ENCODE results near the gene HBEGF. TPM values are rescaled to one million over a fixed set of nuclear protein-coding genes. Genes with fewer than 3 reads are reported as not detected.
A peak's percentile ranks its signal among the peaks of the same experiment; 100 is the strongest.

Gene HBEGF
- total RNA-seq, 2 donors from 2014 or later, result 3.2 to 7.3 TPM

DNA sequence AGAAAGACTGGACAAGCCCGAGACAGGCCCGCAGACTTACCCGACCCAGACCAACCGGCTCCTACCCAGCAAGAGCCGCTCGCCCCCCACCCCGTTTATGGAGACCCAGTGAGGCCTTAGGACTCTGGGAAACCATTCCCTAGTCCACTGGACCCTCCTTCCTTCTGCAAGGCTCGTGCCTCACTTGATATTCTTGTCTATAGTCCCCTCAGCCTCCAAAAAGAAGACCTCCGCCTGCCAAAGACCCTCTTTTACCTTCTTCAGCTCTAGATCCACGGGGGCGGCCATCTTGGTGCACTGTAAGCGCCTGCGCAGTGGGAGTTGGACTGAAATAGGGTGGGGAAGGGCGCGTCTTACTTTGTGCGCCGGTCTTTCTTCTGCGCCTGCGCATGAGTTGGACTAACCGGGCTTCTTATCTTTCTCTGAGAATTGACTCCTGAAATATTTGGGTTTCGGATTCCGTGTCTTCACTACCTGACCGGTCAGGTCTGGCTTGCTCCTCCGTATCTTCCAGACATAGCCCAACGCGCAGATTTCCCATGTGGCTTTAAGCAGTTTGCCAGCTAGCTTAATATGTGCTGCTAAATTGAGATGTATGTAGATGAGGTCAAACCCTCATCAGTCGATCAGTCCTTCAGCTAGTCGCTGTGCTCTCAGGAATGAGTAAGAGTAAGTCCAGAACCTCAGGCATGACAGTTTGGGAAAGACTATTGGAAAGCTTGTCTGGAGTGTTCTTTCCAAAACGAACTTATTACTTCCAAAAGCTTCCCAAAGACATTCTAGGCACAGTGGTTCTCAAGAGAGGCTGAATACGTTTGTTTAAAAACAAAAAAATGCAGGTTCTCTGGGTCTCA, 43.4 kb downstream of the HBEGF start, which contains the start of gene PFDN1:
PFDN1 (minus strand) TSS at position 316 of the 854 bp plus-strand sequence; CDS start at position 288, 28 bp downstream.
- H3K4me3 Mint-ChIP-seq, result peak within 1 kb of the TSS; percentile 99
- no peaks in the 10 kb centered on the region for H3K9me3 ChIP-seq (ENCODE audit: control insufficient read depth, low read length, poor library complexity, severe bottlenecking)
- H3K4me1 Mint-ChIP-seq, result peaks cover 17% of the 10 kb centered on the region
- peaks cover 11% of the 10 kb centered on the region for H3K27me3 Mint-ChIP-seq
- peak; percentile 99 for ATAC-seq
- DNase-seq, result peak; percentile 83 to 85 (median 85)
- peaks cover 6% of the 10 kb centered on the region for H3K36me3 Mint-ChIP-seq (ENCODE audit: low read depth)
- H3K27ac Mint-ChIP-seq, result peak within 1 kb of the TSS; percentile 98

DNA sequence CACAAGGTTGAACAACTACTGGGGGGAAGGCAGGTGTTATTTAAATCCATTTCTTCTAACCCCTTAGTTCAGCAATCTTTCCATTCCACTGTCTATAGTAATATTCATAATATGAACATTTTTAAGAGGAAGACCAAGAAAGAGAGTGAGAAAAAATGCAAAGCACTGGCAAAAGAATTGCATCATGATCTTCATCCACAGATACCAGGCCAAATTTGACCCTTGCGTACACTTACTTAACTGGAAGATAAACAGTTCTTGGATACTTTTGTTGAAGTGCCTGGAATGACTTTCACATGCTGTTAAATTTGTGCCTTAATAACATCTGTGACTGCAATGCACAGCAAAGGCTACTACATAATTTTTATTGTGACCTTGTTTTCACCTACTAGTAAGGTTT, 45.3 kb downstream of the HBEGF start:
- Mint-ChIP-seq H3K4me3 (no peak overlapping the region), H3K27me3 (peaks cover 6% of the 10 kb centered on the region), H3K4me1 (peaks cover 29% of the 10 kb centered on the region), H3K27ac (no peak overlapping the region), H3K36me3 (ENCODE audit: low read depth) (peaks cover 9% of the 10 kb centered on the region)
- no peak for DNase-seq
- no peak for ATAC-seq
- H3K9me3 ChIP-seq (ENCODE audit: control insufficient read depth, low read length, poor library complexity, severe bottlenecking), result no peaks in the 10 kb centered on the region

DNA sequence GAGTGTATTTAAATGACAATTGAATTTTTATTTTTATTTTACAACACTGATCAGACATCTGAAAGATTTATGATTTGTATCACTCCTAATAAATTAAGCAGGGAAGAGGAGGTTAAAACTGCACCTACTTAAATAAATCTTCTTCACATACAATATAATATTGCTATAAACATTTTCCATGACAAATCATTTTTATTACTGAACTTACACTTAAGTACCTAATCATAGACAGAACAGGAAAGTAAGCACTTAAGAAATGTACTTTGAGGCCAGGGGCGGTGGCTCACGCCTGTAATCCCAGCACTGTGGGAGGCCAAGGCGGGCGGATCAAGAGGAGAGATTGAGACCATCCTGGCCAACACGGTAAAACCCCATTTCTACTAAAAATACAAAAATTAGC, 47.3 kb downstream of the HBEGF start:
- H3K9me3 ChIP-seq (ENCODE audit: control insufficient read depth, low read length, poor library complexity, severe bottlenecking), result no peaks in the 10 kb centered on the region
- H3K4me3 Mint-ChIP-seq, result no peak overlapping the region
- H3K27ac Mint-ChIP-seq, result no peak overlapping the region
- ATAC-seq, result no peak
- no peak for DNase-seq
- H3K27me3 Mint-ChIP-seq, result no peaks in the 10 kb centered on the region
- H3K4me1 Mint-ChIP-seq, result peaks cover 38% of the 10 kb centered on the region
- H3K36me3 Mint-ChIP-seq (ENCODE audit: low read depth), result peaks cover 9% of the 10 kb centered on the region

DNA sequence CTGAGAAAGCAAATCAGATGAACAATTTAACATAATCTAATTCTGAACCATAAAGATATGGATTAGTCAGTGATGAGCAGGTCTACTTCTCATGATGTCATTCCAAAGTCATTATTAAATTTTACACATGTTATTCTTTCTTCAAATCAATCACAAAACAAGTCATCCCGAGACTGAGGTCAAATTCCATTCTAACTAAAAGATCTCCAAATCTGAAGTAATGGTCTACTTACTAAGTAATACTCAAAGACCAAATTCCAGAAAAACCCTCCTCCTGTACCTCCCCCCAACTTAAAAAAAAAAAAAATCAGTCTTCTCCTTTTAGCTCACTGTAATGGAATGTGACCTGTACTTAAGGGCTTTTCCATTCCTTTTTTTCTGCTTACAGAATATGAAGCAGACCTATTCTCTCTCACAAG, 48.2 kb downstream of the HBEGF start:
- Mint-ChIP-seq H3K36me3 (ENCODE audit: low read depth) (peaks cover 9% of the 10 kb centered on the region), H3K27me3 (no peaks in the 10 kb centered on the region)
- ATAC-seq, result no peak

DNA sequence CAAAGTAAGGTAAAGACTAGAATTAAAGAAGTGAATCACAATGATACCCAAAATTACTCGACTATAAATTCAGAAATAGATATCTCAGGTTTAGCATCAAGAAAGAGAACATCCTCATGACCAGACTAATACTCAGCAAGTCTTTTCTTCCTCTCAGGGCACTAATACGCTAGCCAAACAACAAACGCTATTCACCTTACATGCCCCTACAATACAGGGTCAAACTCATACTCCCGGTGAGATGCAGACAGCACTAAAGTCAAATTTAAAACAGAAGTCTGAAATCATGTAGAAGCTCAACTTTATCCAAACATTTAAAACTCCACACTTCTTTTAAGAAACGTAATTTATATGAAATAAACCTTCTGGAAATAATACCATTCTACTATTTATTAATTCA, 49.1 kb downstream of the HBEGF start:
- Mint-ChIP-seq H3K4me3 (no peak overlapping the region), H3K36me3 (ENCODE audit: low read depth) (peaks cover 5% of the 10 kb centered on the region), H3K27ac (no peak overlapping the region), H3K4me1 (peaks cover 38% of the 10 kb centered on the region), H3K27me3 (no peaks in the 10 kb centered on the region)
- DNase-seq (no peak), ATAC-seq (no peak)
- no peaks in the 10 kb centered on the region for H3K9me3 ChIP-seq (ENCODE audit: control insufficient read depth, low read length, poor library complexity, severe bottlenecking)

More for the DNA sequence above, 48.2 kb downstream of the HBEGF start:
- peak overlapping the region; percentile 1 for H3K27ac Mint-ChIP-seq
- no peak for DNase-seq
- no peaks in the 10 kb centered on the region for H3K9me3 ChIP-seq (ENCODE audit: control insufficient read depth, low read length, poor library complexity, severe bottlenecking)
- peaks cover 40% of the 10 kb centered on the region for H3K4me1 Mint-ChIP-seq
- H3K4me3 Mint-ChIP-seq, result no peak overlapping the region

DNA sequence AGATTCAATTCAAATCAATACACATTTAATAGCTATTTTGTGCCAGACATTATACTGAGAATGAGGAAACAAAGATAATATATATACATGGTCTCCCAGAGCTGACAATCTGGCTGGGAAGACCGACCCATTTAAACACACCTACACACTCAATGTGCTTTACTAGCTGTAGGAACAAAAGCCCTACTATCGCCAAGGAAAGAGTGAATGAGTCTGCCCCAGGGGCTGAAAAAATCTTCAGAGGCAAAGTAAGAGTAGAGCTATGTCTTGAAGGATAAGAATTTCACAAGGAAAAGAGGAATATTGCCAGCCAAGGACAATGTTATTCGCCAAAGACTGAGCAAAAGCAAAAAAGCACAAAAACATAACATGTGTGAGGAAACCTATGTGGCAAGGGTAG, 50.1 kb downstream of the HBEGF start:
- Mint-ChIP-seq H3K4me1 (peaks cover 37% of the 10 kb centered on the region), H3K4me3 (no peak overlapping the region), H3K27ac (no peak overlapping the region), H3K36me3 (ENCODE audit: low read depth) (peaks cover 8% of the 10 kb centered on the region), H3K27me3 (no peaks in the 10 kb centered on the region)
- DNase-seq (no peak), ATAC-seq (no peak)
- H3K9me3 ChIP-seq (ENCODE audit: control insufficient read depth, low read length, poor library complexity, severe bottlenecking), result no peaks in the 10 kb centered on the region

DNA sequence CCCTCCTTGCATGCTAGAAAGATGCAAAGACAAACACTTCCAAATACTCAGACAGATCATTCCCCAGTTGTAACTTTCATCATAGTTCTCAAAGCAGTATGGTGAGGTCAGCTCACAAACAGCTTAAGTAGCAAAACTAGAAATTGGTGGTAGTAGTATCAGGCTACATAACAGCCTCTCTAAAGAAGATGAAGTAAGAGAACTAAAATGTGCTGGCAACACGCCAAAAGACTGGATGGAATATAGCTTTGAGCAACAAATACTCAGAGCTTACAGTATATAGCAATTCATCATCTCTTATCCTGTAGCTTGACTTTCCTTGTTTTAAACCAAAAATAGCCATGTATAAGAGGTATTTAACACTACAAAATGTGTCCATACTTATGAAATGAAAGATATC, 51.0 kb downstream of the HBEGF start:
- ATAC-seq (no peak), DNase-seq (no peak)
- peaks cover 43% of the 10 kb centered on the region for H3K4me1 Mint-ChIP-seq
- peaks cover 10% of the 10 kb centered on the region for H3K36me3 Mint-ChIP-seq (ENCODE audit: low read depth)
- H3K27me3 Mint-ChIP-seq, result no peaks in the 10 kb centered on the region
- peak overlapping the region; percentile 9 for H3K4me3 Mint-ChIP-seq
- peak overlapping the region; percentile 8 for H3K27ac Mint-ChIP-seq
- no peaks in the 10 kb centered on the region for H3K9me3 ChIP-seq (ENCODE audit: control insufficient read depth, low read length, poor library complexity, severe bottlenecking)

DNA sequence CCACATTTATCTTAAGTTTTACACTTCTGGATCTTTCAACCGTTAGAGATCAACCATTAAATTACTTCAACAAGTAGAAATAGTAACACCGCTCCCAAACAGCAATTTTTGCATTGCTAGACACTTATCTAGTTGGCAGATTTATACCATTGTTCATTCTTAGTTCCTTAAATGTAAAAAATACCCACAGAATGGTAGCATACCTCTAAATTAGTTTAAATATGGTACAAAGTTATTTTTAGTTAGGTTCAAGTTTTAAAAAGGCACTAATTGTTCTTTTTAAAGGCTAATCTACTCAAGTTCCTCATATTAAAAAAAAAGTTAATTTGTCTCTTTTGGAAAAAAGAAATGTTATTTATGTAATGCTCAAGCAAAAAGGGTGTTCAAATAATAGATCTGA, 51.6 kb downstream of the HBEGF start:
- Mint-ChIP-seq H3K4me1 (peaks cover 43% of the 10 kb centered on the region), H3K27me3 (no peaks in the 10 kb centered on the region), H3K27ac (peak overlapping the region; percentile 8), H3K36me3 (ENCODE audit: low read depth) (peaks cover 10% of the 10 kb centered on the region), H3K4me3 (no peak overlapping the region)
- DNase-seq (no peak), ATAC-seq (no peak)
- H3K9me3 ChIP-seq (ENCODE audit: control insufficient read depth, low read length, poor library complexity, severe bottlenecking), result no peaks in the 10 kb centered on the region

DNA sequence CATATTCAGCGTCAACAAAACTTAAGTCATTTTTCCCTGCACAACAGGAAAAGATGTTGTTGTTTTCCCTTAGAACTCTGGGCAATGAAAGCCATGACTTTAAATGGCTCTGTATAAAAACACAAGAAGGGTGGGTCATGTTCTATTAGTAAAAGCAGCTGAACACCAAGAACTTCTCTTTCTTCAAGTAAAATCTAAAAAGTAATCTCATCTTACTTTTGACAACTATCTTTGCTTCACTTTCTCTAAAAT, 52.6 kb downstream of the HBEGF start:
- H3K9me3 ChIP-seq (ENCODE audit: control insufficient read depth, low read length, poor library complexity, severe bottlenecking), result no peaks in the 10 kb centered on the region
- Mint-ChIP-seq H3K27me3 (no peaks in the 10 kb centered on the region), H3K4me1 (peaks cover 51% of the 10 kb centered on the region), H3K27ac (no peak overlapping the region), H3K36me3 (ENCODE audit: low read depth) (peaks cover 8% of the 10 kb centered on the region), H3K4me3 (no peak overlapping the region)
- DNase-seq (no peak), ATAC-seq (no peak)

DNA sequence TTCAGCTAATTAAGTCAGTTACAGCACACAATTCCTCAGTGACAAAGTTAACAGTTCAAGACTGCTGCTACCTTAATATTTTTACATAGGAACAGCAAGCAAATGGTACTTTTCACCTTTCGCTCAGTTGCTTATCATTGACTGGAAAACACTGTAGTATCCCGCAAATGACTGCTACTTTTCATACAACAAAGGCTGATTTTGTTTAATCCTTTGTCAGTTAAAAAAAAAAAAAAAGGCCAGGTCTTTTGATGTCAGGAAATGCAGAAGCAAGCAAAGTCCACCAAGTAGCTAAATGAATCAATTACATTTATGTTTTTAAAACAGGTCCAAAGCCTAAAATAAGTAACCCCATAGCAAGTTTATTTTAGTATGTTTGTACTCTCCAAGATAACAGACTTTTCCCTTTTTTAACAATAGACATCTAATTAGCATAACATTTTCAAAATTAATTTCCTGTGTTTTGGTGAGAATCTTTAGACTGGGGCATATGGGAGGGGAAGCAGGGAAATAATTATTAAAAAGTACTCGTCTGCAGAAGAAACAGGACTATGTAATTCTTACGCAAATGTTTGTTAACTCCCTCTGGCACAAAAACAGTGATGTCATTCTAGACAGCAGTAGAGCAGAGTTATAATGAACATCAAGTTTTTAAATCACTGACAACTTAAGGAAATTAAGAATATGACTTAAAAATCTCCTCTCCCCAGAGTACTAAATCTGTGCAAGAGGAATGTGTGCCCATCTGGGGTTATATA, 53.1 kb downstream of the HBEGF start:
- DNase-seq (no peak), ATAC-seq (no peak)
- no peaks in the 10 kb centered on the region for H3K9me3 ChIP-seq (ENCODE audit: control insufficient read depth, low read length, poor library complexity, severe bottlenecking)
- H3K36me3 Mint-ChIP-seq (ENCODE audit: low read depth), result peaks cover 8% of the 10 kb centered on the region
- no peak overlapping the region for H3K4me3 Mint-ChIP-seq
- H3K4me1 Mint-ChIP-seq, result peaks cover 52% of the 10 kb centered on the region
- no peak overlapping the region for H3K27ac Mint-ChIP-seq
- H3K27me3 Mint-ChIP-seq, result no peaks in the 10 kb centered on the region

DNA sequence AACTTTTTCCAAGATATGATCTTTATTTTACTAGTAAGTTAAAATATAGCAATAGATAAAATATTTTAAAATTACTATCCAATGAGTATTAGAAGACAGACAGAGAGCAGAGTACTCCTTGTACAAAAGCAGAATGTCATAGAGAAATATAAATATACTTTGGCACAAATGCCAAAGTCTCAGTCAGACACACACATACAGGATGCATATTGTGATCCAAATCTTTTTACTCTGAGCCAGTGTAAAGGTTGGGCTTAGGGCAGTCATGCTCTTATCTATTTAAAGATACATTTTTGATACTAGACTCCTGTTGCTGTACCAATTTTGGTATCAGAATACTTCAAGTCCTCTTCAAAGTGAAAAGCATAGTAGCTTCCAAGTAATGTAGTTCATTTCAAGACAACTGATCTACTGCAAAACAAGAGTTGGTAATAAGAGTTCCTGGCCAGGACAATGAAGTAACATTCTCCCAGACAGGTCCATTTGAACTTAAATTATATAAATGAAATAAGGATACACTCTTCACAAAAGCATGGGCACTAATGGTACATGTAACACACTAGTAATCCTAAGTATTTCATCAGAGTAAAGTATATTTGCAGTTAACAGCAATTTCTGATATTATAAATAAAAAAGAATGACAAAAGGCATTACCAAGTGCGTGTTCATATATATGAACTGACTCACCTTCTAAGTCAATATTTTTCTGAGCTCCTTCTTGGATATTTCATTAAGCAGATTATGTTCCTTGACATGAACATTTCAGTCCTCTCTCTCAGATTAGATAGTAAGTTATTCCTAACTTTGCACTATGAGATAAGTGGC, 54.0 kb downstream of the HBEGF start:
- H3K4me3 Mint-ChIP-seq, result no peak overlapping the region
- H3K4me1 Mint-ChIP-seq, result peaks cover 58% of the 10 kb centered on the region
- no peak for ATAC-seq
- H3K27ac Mint-ChIP-seq, result no peak overlapping the region
- DNase-seq, result no peak
- H3K36me3 Mint-ChIP-seq (ENCODE audit: low read depth), result peaks cover 10% of the 10 kb centered on the region
- no peaks in the 10 kb centered on the region for H3K27me3 Mint-ChIP-seq
- H3K9me3 ChIP-seq (ENCODE audit: control insufficient read depth, low read length, poor library complexity, severe bottlenecking), result no peaks in the 10 kb centered on the region

DNA sequence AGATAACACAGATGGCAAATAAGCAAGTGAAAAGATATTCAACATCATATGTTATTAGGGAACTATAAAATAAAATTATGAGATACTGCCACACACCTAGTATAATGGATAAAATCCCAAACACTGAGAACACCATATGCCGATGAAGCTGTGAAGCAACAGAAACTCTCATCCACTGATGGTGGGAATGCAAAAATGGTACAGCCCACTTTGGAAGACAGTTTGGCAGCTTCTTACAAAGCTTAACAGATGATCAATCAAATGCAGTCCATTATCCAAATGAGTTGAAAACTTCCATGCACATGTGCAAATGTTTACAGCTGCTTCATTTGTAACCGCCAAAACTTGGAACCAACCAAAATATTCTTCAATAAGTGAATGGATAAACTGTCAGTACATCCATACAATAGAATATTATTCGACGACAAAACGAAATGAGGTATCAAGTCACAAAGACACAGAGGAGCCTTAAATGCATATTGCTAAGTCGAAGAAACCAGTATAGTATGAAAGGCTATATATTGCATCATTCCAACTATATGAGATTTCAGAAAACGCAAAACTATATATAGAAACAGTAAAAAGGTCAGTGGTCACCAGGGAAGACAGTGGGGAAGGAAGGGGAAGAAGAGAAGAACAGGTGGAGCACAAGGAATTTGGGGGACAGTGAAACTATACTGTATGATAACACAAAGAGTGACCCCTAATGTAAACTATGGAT, 58.4 kb downstream of the HBEGF start:
- H3K27ac Mint-ChIP-seq, result no peak overlapping the region
- DNase-seq (no peak), ATAC-seq (no peak)
- no peak overlapping the region for H3K4me3 Mint-ChIP-seq
- H3K27me3 Mint-ChIP-seq, result no peaks in the 10 kb centered on the region
- peaks cover 40% of the 10 kb centered on the region for H3K4me1 Mint-ChIP-seq
- H3K9me3 ChIP-seq (ENCODE audit: control insufficient read depth, low read length, poor library complexity, severe bottlenecking), result no peaks in the 10 kb centered on the region
- H3K36me3 Mint-ChIP-seq (ENCODE audit: low read depth), result peaks cover 8% of the 10 kb centered on the region

All from T-helper 17 cell (primary cell).